ENCODE results near the gene ACOX2. TPM values are rescaled to one million over a fixed set of nuclear protein-coding genes. Genes with fewer than 3 reads are reported as not detected.

ACOX2 gene
- total RNA-seq, 1 experiment from 2014 or later: 3.2 TPM

GRCh38 chr3:58480309-58480708 is 56.7 kb downstream of the ACOX2 start:
- TF ChIP-seq POLR2AphosphoS5 (IDR thresholded peaks at IDR 0.05; ENCODE audit: low read depth, low read length) (no peak), CTCF (IDR thresholded peaks at IDR 0.05) (no peak), SIN3A (IDR thresholded peaks at IDR 0.05; ENCODE audit: borderline replicate concordance, insufficient read depth, low read depth, low read length) (no peak), TCF7L2 (IDR thresholded peaks at IDR 0.05; ENCODE audit: low read depth, low read length) (no peak), REST (IDR thresholded peaks at IDR 0.05; ENCODE audit: insufficient read depth in 1 of 2, low read depth in 2 of 2, low read length in 1 of 2) (no peak)
- intact Hi-C loops (cut with micrococcal nuclease; ENCODE audit: unreplicated experiment): no loop called here
- H3K36me3 ChIP-seq (ENCODE audit: control insufficient read depth, insufficient read depth, low read length): no peaks in the 10 kb centered on the region
- ATAC-seq: no peak
- no peak overlapping the region for H3K4me3 ChIP-seq (ENCODE audit: low read depth in 2 of 2, low read length in 2 of 2)
- no TSS peak for BruUV-seq (replicated peaks)
- POLR2A ChIA-PET: no interaction called here
- H3K4me1 ChIP-seq (ENCODE audit: control insufficient read depth, insufficient read depth, low read length): peaks cover 3% of the 10 kb centered on the region; the same call in 1 of the 2 replicates
- H3K9me3 ChIP-seq (ENCODE audit: control insufficient read depth, insufficient read depth, low read depth, low read length): no peaks in the 10 kb centered on the region
- in situ Hi-C loops (cut with HindIII; ENCODE audit: low pct_unique_long_range_greater_than_20kb, low sequenced_read_pairs): no loop called here
- no peak overlapping the region for H3K27ac ChIP-seq (ENCODE audit: low read length)
- CTCF ChIA-PET: no interaction called here
- no peak for DNase-seq (ENCODE audit: low read depth, low spot score)
- H3K27me3 ChIP-seq (ENCODE audit: control insufficient read depth, insufficient read depth, low read length): no peaks in the 10 kb centered on the region

GRCh38 chr3:58478781-58479180 is 58.2 kb downstream of the ACOX2 start:
- no peak overlapping the region for H3K4me3 ChIP-seq (ENCODE audit: low read depth in 2 of 2, low read length in 2 of 2)
- DNase-seq (ENCODE audit: low read depth, low spot score) (no peak), ATAC-seq (no peak)
- no peaks in the 10 kb centered on the region for H3K27me3 ChIP-seq (ENCODE audit: control insufficient read depth, insufficient read depth, low read length)
- POLR2A ChIA-PET: no interaction called here
- in situ Hi-C loops (cut with HindIII; ENCODE audit: low pct_unique_long_range_greater_than_20kb, low sequenced_read_pairs): no loop called here
- no peaks in the 10 kb centered on the region for H3K9me3 ChIP-seq (ENCODE audit: control insufficient read depth, insufficient read depth, low read depth, low read length)
- no peak for TF ChIP-seq POLR2AphosphoS5 (IDR thresholded peaks at IDR 0.05; ENCODE audit: low read depth, low read length)
- TF ChIP-seq TCF7L2 (IDR thresholded peaks at IDR 0.05; ENCODE audit: low read depth, low read length): no peak
- no peak for TF ChIP-seq CTCF (IDR thresholded peaks at IDR 0.05)
- TF ChIP-seq SIN3A (IDR thresholded peaks at IDR 0.05; ENCODE audit: borderline replicate concordance, insufficient read depth, low read depth, low read length): no peak
- TF ChIP-seq REST (IDR thresholded peaks at IDR 0.05; ENCODE audit: insufficient read depth in 1 of 2, low read depth in 2 of 2, low read length in 1 of 2): no peak
- intact Hi-C loops (cut with micrococcal nuclease; ENCODE audit: unreplicated experiment): no loop called here
- H3K4me1 ChIP-seq (ENCODE audit: control insufficient read depth, insufficient read depth, low read length): peaks cover 7% of the 10 kb centered on the region; the same call in 1 of the 2 replicates
- peak overlapping the region; percentile 29; the same call in 1 of the 2 replicates for H3K27ac ChIP-seq (ENCODE audit: low read length)
- no peaks in the 10 kb centered on the region for H3K36me3 ChIP-seq (ENCODE audit: control insufficient read depth, insufficient read depth, low read length)
- no TSS peak for BruUV-seq (replicated peaks)
- CTCF ChIA-PET: no interaction called here
